HG02870 (cell line): ENCODE measurements around the gene JAM2.
"Not testable (repeated sequence)": the region's sequence is repeated elsewhere in the genome, so short reads cannot be mapped to it uniquely, and the experiment has no call there.

Experiments used
- ATAC-seq: cut with Tn5 transposase; IDR thresholded peaks from one replicate; pipeline ENCODE4 v1.9.1; 2021; ENCODE audit warnings: mild to moderate bottlenecking, moderate library complexity; ENCODE audit not compliant: unreplicated experiment

The JAM2 gene

DNA sequence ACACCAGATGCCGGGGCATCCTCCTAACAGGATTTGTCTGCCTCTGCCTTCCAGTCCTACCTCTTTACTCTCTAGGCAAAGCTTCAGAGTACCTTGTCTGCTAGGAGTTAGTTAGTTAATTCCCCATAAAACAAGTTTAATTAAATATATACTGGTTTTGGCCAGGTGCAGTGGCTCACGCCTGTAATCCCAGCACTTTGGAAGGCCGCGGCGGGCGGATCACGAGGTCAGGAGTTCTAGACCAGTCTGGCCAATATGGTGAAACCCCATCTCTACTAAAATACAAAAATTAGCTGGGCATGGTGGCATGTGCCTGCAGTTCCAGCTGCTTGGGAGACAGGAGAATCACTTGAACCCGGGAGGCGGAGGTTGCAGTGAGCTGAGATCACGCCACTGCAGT is 75.0 kb downstream of the JAM2 start:
- not testable (repeated sequence) for ATAC-seq

DNA sequence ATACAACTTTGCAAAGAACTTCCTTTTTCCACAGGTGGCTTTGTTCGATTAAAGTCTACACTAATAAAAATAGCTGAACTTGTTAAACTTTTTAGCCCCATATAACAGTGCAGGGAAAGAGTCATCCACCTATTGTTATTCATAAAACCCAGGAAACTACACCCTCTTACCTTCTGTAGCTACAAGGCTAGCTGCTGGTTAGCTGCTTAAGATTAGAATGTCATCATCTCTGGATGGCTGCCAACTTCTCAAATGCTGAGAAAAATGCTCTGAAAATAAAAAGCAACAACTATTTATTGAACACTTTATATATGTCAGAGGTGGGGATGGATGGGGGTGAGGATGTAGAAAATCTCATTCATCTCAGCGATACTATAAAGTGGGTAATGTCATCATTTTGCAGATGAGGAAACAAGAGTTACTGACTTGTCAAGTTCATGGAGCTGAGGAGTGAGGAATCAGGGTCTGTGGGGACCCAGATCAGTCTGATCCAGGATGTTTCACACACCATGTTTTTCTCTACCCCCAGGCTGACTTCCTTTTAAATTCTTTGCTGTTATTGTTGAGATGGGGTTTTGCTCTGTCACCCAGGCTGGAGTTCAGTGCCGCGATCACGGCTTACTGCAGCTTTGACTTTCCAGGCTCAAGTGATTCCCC is 78.6 kb downstream of the JAM2 start:
- no peak for ATAC-seq

DNA sequence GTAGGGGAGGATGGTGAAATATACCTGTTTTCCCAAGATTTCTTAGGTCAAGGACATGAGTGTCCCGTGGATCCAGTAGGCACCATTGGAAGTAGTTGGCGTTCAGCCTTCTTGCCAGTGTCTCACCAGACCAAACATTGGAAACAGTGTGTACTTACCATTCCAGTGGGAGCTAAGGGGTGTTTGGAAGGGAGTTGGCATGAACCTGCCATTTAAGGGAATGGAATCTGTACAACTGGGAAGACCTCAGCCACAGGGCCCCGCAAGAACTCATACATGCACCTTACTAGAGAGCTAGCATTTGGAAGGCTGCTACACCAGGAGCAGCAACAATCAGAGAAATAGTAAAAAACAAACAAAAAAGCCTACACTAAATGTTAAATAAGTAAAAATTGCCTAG is 82.9 kb downstream of the JAM2 start:
- no peak for ATAC-seq

DNA sequence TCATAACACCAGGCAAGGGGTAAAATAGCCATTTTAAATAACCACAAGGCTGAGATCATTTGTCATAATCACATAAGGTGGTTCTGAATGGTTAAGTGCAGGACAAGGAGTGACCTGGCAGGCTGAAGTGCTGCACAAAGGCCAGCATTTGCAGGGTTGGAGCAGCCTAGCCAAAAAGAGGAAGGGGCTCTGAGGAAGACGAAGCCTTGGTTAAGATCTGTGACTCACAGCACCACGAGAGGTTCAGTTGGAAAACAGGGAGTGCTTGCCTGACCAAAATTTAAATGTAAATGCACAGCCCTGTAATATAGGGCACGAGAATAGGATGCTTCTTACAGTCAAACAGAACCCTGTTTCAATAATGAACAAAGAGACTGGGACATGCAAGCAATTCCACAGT is 83.6 kb downstream of the JAM2 start:
- no peak for ATAC-seq

DNA sequence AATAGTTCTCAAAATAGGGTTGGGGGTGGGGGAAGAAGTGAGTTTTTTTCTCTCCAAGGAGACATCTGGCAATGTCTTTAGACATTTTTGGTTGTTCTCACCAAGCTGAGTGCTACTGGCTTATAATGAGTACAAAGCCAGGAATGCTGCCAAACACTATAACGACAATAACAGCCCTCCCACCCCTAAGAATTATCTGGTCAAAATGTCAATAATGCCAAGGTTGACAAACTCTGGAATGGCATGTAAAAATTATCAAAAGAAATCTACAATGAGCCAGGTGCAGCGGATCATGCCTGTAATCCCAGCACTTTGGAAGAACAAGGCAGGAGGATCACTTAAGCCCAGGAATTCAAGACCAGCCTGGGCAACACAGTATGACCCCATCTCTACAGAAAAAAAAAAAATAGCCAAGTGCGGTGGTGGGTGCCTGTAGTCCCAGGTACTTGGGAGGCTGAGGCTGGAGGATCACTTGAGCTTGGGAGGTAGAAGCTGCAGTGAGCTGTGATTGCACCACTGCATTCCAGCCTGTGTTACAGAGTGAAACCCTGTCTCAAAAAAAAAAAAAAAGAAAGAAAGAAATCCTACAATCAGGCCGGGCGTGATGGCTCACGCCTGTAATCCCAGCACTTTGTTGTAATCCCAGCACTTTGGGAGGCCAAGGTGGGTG is 93.2 kb downstream of the JAM2 start:
- ATAC-seq: no peak

DNA sequence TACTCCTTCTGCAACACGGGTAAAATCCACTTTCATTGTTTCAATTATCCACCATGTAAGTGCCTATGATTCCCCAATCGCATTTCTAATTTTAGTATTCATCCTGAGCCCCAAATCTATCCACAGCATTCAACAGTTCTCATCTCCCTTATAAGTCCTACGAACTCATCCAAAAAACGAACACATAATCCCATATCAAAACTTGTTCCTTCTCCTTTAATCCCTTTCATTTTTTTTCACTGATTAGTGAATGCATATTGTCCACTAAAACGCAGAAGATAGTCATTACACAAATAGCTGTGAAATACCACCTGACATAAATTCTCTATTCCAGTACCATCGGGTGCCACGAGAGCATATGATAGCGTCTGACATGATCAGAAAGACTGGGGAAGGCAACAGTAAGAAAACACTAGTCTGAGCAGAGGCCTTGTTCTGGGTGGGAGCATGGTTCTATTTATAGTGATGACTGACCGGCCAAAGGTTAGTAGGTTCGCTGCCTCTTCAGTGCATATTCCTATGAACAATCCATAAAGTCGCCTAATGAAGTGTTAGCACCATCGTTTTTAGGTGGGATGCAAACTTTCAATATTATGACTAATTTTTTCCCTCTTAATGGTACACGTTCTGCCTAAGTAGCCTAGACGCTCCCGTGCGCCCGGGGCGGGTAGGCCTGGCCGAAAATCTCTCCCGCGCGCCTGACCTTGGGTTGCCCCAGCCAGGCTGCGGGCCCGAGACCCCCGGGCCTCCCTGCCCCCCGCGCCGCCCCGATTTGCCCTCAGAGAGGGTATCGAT is 95.0 kb downstream of the JAM2 start:
- ATAC-seq: peak; percentile 7

DNA sequence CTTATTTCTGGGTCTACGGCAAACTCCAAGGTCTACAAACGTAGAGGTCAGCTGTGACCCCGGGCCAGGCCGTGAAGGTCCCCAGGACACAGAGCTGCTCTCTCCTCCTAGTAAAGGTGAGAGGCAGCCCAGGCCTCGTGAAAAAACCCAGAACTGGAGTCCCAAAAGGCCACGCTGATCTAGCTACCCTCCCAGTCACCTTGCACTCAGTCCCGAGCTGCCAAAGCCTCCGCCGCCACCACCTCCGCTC is 95.5 kb downstream of the JAM2 start:
- no peak for ATAC-seq

DNA sequence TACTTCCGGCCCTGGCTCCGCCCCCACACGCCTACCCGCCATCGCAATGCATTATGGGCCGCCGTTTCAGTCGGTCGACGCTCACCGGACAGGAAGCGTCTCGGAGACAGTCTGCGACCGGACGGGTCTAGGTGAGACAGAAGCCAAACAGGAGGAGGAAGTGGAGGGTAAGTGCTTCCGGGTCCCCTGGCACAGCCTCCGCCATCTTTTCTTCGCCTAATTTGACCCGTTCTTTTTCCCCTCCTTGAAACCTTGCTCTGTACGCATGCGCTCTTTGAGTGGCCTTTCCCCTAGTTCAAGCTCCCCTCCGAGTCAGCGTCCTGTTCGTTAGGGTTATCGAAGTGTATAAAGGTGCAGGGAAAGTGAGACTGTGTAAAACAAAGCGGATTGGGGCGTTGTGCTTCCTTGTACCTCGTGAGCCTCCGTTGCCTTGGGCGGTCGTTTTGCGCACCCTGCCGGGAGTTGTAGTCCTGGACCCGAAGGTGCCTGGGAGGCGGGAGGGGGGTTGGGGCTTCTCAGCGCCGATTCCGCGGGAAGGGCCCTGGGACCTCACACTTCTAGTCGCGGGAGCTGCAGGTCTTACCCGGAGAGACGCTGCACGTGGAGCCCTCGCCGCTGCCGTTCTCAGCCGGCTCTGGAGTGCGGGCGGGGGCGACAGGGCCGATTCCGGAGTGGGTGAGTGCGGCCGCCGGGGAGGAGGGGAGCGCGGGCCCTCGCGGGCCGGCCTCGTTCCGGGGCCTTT is 96.0 kb downstream of the JAM2 start, which contains the start of the genes ATP5PF and GABPA:
ATP5PF (minus strand) TSS at position 1 of the 742 bp plus-strand sequence. CDS start 5,110 bp downstream, outside the sequence.
GABPA (plus strand) TSS at position 69 of the 742 bp plus-strand sequence. CDS start 6,627 bp downstream, outside the sequence.
- ATAC-seq: peak; percentile 87

DNA sequence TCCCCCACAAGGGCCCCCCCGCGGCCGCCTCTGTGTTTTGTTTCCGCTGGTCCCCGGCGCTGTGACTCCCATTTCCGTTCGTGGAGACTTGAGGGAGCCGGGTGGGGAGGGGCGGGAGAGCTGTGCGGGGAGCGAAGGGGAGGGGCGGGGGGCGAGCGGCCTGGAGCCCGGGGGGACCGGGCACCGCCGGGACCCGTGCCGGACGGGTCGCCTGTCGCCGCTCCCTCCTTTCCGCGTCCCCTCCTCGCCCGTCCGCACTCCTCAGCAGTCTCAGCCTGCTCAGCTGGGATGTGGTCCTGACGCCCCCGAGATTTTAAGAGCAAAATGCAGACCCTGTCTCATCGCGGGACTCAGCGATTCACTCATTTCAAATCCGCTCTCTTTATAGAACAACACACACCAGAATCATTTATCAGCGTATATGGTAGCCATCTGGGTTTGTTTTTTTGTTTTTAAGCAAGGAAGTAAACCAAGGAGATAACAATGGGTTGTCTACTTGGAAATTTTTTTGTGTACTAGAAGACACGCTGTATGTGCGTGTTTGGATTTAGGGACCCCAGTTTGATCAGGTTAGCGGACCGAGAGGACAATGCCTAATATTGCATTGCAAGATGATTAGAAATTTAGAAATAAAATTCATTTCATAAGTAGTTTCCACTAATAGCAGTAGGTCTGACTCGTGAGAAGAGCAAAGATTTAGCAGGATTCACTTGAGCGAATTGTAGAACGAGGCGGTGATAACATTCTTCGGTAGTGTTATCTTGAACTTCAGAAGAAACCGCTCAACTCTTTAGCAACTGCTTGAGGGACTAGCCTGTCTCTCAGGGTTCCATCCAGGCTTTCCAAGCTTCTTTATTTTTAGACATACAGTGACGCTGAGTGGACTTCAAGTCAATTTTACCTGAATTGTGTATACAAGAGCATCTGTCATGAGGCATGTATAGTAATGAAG is 96.9 kb downstream of the JAM2 start:
- peak; percentile 35 for ATAC-seq

DNA sequence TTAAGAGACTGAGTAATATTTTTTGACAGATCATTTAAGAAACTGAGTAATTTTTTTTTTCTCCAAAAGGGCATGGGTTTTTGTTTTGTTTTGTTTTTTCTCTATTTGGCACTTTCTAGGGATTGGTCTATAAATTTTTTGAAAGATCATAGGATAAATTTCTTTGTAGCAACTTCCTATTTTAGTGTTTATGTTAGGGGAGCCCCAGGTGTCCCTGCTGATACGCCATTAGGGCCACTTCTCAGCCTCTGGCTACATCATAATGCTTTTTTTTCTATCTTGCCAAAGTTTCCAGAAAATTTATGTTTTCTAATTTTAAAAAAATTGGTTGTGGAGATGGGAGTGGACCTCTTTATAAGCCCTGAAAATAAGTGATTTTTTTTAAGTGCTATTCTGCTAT is 98.4 kb downstream of the JAM2 start:
- no peak for ATAC-seq

DNA sequence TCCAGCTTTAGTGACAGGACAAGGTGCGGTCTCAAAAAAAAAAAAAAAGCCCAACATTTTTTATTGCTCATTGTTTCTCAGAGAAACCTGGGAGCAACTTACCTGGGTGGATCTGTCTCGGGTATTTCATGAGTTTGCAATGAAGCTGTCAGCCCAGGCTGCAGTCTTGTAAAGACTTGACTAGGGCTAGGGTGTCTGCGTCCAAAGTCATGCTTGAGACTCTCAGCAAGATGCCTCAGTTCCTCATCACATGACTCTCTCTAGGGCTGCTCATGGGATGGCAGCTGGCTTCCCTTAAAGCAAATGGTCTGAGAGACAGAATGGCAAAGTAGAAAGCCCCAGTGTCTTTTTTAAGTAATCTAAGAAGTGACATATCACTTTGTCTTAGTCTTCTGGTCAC is 103.8 kb downstream of the JAM2 start:
- ATAC-seq: no peak

DNA sequence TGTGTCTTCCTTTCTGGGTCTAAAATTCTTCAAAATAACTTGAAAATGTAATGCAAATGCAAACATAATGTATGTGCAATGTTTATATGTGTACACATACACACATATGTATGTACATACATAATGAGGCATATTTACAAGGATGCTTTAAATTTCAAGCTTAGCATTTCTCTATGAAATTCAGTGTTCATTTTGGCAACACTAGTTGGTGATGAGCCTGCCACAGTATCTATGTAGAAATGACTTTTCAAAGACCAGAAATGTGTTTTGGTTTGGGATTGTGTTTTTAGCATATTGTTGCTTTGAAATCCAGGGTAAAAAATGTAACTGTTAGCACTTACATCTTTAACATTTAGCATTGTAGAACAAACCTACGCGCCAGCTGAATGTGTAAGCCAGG is 105.8 kb downstream of the JAM2 start:
- ATAC-seq: no peak

DNA sequence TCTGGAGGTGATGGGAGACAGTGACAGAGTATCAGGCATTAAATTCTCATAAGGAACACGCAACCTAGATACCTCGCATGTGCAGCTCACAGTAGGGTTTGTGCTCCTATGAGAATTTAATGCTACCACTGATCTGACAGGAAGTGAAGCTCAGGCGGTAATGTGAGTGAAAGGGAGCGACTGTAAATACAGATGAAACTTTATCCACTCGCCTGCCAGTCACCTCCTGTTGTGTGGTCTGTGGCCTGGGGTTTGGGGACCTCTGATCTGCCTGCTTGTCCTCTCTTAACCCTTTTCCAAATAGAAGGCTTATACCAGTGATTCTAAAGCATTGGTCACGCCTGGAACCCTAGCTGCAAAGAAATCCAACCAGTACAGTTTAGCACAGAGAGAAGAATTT is 111.0 kb downstream of the JAM2 start:
- no peak for ATAC-seq

DNA sequence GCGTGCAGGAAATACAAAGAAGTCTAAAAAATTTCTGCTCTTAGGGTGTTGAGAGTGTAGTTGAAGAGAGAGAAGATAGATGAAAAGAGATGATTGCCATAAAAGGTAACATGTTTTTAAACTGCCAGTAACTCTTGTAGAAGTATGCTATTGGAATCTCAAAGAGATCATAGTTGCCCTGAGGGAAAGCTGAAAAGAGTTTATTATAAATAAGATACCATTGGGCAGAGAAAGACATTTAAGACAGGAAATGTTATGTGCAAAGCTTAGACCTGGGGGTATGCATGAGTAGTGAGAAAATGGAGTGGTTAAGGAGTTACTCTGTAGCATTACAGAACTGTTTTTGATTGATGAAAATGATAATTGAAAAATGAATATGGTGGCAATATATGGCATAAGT is 113.4 kb downstream of the JAM2 start:
- ATAC-seq: no peak

DNA sequence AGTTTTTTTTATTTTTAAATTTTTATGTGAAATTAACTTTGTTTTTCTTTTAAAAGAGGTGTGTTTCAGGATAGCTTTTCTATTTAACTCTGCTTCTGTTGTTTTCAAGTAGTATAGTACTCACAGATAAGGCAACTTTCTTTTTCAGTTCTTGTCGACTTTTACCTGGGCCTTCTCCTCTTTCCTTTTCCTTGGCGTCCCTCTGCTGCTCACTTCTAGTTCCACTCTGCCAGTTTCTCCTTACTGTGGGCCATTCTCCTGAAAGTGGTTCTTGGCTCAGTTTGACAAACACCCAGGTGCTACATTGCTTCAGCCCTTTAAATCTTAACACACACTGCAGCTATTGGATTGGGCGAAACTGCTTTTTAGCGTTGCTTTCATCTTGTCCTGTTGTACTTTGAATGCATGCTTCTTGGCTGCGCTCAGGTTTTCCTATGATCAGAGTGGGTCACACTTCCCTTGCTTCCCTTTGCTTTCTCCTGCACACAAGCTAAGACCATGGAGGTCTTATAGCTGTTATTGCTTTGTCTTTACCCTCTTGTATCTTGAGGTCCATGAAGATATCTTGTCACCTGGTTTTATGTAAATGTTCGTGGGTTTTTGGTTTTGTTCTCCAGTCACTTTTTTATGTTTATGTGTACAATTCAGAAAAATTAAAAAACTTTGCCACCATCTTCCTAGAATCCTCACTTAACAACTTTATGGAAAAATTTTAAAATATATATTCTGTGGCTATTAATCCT is 117.3 kb downstream of the JAM2 start:
- peak; percentile 37 for ATAC-seq

DNA sequence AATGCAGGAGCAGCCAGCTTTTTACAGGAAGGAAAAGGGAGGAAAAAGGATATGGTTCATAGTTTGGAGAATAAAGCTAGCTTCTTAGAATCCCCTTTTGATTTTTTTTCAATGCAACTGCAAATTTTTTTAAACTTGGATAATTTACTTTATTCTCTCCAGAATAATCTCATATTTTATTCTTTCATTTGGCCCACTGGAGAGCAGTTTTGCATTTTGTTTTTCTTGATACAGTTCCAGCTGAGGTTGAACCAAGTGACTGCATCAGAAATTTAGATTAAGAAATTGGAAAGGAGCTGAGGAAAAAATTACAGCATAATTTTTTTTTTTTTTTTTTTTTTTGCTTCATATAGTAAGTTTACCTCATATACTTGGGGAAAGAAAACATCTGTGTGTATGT is 118.5 kb downstream of the JAM2 start:
- ATAC-seq: no peak

DNA sequence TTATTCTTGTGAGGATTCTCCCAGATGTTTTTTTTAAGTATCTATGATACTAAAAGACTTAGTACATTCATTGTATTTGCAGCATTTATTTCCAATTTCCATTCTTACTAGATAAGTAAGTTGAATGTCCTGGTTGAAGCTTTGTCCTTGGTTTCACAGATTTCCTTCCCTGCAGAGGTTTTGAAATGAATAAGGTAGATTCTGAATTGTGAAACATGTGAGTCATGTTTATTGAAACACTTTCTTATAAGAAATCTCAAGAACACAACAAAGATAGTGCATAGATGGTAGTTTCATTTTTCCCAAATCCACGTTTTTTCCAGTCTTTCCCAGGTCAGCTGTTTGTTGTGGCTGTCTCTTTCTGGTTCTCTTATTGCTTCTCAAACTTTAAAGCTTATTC is 120.5 kb downstream of the JAM2 start:
- no peak for ATAC-seq

DNA sequence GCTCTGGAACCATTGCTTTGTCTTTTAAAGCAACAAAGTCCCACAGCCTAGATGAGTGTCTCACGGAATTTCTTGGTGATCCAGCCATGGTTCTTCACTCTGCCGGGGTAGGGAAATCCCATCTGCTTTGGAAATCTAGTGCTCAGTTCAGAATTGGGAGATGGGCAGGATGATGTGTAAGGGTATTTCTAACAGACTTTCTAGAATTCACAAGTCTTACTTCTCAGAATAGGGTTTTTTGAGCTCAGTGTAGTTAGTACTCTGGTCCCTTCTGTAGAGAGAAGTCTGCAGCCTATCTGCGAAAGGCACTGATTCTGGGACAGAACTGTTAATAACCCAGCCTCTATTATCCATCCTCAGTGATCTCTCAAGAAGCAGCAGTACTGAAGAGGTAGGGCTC is 121.0 kb downstream of the JAM2 start:
- ATAC-seq: no peak

DNA sequence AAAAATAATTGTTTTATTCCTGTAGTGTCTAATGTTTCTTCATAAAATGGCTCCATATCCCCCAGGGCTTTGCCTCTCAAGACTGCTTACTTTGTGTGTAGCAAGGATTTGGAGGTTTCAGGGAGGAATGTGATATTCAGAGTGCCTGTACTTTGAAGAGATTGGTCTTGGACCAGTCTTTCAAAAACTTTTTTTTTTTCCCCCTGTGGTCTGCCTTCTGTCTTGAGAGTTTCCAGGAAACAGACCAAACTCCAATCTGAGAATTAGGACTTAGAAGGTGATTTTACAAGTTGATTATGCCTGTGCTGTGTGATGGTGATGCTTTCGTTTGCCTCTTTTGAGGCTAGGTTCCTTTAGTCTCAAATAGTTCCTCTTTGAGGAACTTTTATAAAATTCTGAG is 121.6 kb downstream of the JAM2 start:
- no peak for ATAC-seq

DNA sequence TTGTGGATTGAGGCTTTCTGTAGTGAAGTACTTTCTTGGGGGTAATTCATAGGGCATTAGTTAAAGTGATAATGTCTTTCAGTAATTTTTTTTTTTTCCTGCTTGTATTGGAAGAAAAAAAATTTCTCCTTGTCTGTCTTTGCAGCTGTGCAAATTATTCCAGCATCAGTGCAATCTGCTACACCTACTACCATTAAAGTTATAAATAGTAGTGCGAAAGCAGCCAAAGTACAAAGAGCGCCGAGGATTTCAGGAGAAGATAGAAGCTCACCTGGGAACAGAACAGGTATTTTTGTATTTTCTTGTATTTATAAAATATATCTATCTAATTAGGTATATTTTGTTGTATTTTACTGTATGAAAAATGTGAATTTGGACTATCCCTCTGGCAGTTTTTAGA is 125.0 kb downstream of the JAM2 start:
- ATAC-seq: no peak
